Measurements from ENCODE around the gene PCDHGA11. TPM values are rescaled to one million over a fixed set of nuclear protein-coding genes. Genes with fewer than 3 reads are reported as not detected.
"Not testable (repeated sequence)": the region's sequence is repeated elsewhere in the genome, so short reads cannot be mapped to it uniquely, and the experiment has no call there.

Gene PCDHGA11
- 0.62 TPM for polyA plus RNA-seq (2013)

GRCh38 chr5:141420855-141421488 lies at the start of gene PCDHGA11:
PCDHGA11 (plus strand) TSS chr5:141421051; CDS start chr5:141421228, 177 bp downstream.
- Histone ChIP-seq H3K4me3 (ENCODE audit: control insufficient read depth in 1 of 7, extremely low read depth in 1 of 7, insufficient read depth in 4 of 7, low read depth in 2 of 7, low read length in 6 of 7) (peak within 1 kb of the TSS; percentile 36 to 81 (median 63)), H3K27me3 (replicated peaks in 2 of 5; ENCODE audit: control insufficient read depth in 4 of 5, insufficient read depth in 5 of 5, low read length in 4 of 5) (peaks cover 30 to 89% (median 37%) of the 10 kb centered on the region in 5 experiments), H3K36me3 (ENCODE audit: control insufficient read depth in 4 of 4, insufficient read depth in 4 of 4, low read length in 3 of 4) (peaks cover 0 to 2% (median 0%) of the 10 kb centered on the region in 4 experiments), H3K9me3 (ENCODE audit: control extremely low read depth in 1 of 5, control insufficient read depth in 4 of 5, insufficient read depth in 2 of 5, low read depth in 1 of 5, low read length in 4 of 5) (peaks cover 0 to 61% (median 39%) of the 10 kb centered on the region in 5 experiments), H3K27ac (ENCODE audit: insufficient read depth in 1 of 2, low read depth in 1 of 2, low read length in 2 of 2, poor library complexity in 1 of 2, severe bottlenecking in 2 of 2) (no peak within 1 kb of the TSS), H3K4me1 (ENCODE audit: control extremely low read depth in 1 of 4, control insufficient read depth in 4 of 4, insufficient read depth in 4 of 4, low read length in 3 of 4) (peaks cover 0 to 18% (median 9%) of the 10 kb centered on the region in 4 experiments)
- DNase-seq = peak; percentile 75 to 81 (median 80)
- POLR2A ChIA-PET = no interaction called here
- WGBS (ENCODE audit: insufficient coverage) = 3% methylated on average over 33 of the region's 42 CpGs
- CTCF ChIA-PET = interaction anchor here (0.6 to 6.6 kb wide), 26 partner anchors 8 to 146 kb away, joined by 3 to 65 read pairs (median 4); partner anchors contain the start of genes PCDHGA10, PCDHGA12, PCDHGA8 and PCDHGB3

DNA sequence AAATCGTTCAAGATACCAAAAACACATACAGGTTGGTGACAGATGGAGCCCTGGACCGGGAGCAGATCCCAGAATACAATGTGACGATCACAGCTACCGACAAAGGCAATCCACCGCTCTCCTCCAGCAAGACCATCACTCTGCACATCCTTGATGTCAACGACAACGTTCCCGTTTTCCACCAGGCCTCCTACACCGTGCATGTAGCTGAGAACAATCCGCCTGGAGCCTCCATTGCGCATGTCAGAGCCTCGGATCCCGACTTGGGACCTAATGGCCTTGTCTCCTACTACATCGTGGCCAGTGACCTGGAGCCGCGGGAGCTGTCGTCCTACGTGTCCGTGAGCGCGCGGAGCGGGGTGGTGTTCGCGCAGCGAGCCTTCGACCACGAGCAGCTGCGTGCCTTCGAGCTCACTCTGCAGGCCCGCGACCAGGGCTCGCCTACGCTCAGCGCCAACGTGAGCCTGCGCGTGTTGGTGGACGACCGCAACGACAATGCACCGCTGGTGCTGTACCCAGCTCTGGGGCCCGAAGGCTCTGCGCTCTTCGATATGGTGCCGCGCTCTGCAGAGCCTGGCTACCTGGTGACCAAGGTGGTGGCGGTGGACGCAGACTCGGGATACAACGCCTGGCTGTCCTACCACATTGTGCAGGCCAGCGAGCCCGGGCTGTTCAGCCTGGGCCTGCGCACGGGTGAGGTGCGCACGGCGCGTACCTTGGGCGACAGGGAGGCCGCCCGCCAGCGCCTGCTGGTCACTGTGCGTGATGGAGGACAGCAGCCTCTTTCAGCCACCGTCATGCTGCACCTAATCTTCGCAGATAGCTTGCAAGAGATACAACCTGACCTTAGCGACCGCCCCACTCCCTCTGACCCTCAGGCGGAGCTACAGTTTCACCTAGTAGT lies 49.0 kb upstream of the PCDHGA11 start:
- H3K4me1 ChIP-seq (ENCODE audit: control extremely low read depth in 1 of 4, control insufficient read depth in 4 of 4, insufficient read depth in 4 of 4, low read length in 3 of 4) = peaks cover 0 to 6% (median under 1%) of the 10 kb centered on the region in 4 experiments
- CTCF ChIA-PET = interaction anchor here (0.8 to 3.1 kb wide), 6 partner anchors 9 to 186 kb away, joined by 3 to 17 read pairs (median 10); partner anchors contain the start of genes PCDHGB2, PCDHGB5 and PCDHGB6
- no peak overlapping the region for H3K4me3 ChIP-seq (ENCODE audit: control insufficient read depth in 1 of 7, extremely low read depth in 1 of 7, insufficient read depth in 4 of 7, low read depth in 2 of 7, low read length in 6 of 7)
- no peak for DNase-seq
- H3K27ac ChIP-seq (ENCODE audit: insufficient read depth in 1 of 2, low read depth in 1 of 2, low read length in 2 of 2, poor library complexity in 1 of 2, severe bottlenecking in 2 of 2) = no peak overlapping the region
- H3K27me3 ChIP-seq (replicated peaks in 2 of 5; ENCODE audit: control insufficient read depth in 4 of 5, insufficient read depth in 5 of 5, low read length in 4 of 5) = peaks cover 9 to 81% (median 22%) of the 10 kb centered on the region in 5 experiments
- peaks cover 0 to 5% (median 0%) of the 10 kb centered on the region in 4 experiments for H3K36me3 ChIP-seq (ENCODE audit: control insufficient read depth in 4 of 4, insufficient read depth in 4 of 4, low read length in 3 of 4)
- POLR2A ChIA-PET = no interaction called here
- peaks cover 11 to 70% (median 57%) of the 10 kb centered on the region in 5 experiments for H3K9me3 ChIP-seq (ENCODE audit: control extremely low read depth in 1 of 5, control insufficient read depth in 4 of 5, insufficient read depth in 2 of 5, low read depth in 1 of 5, low read length in 4 of 5)
- WGBS (ENCODE audit: insufficient coverage) = 30% methylated on average over 69 of the region's 69 CpGs

- 19% methylated on average over 25 of the region's 27 CpGs for WGBS (ENCODE audit: insufficient coverage)
- peak in 2 of 3 donors; percentile 30 to 44 for DNase-seq
- peak within 1 kb of the TSS in 3 of 7 experiments; percentile 12 to 35 (median 12) for H3K4me3 ChIP-seq (ENCODE audit: control insufficient read depth in 1 of 7, extremely low read depth in 1 of 7, insufficient read depth in 4 of 7, low read depth in 2 of 7, low read length in 6 of 7)
- no peak within 1 kb of the TSS for H3K27ac ChIP-seq (ENCODE audit: insufficient read depth in 1 of 2, low read depth in 1 of 2, low read length in 2 of 2, poor library complexity in 1 of 2, severe bottlenecking in 2 of 2)
- H3K4me1 ChIP-seq (ENCODE audit: control extremely low read depth in 1 of 4, control insufficient read depth in 4 of 4, insufficient read depth in 4 of 4, low read length in 3 of 4) = peaks cover 0 to 6% (median under 1%) of the 10 kb centered on the region in 4 experiments
- CTCF ChIA-PET = interaction anchor here (0.7 to 1.0 kb wide), 3 partner anchors 10 to 17 kb away, joined by 3 to 5 read pairs (median 3); partner anchors contain the start of genes PCDHGA5 and PCDHGB2
- H3K36me3 ChIP-seq (ENCODE audit: control insufficient read depth in 4 of 4, insufficient read depth in 4 of 4, low read length in 3 of 4) = peaks cover 0 to 5% (median 0%) of the 10 kb centered on the region in 4 experiments
- H3K9me3 ChIP-seq (ENCODE audit: control extremely low read depth in 1 of 5, control insufficient read depth in 4 of 5, insufficient read depth in 2 of 5, low read depth in 1 of 5, low read length in 4 of 5) = peaks cover 11 to 79% (median 62%) of the 10 kb centered on the region in 5 experiments
- H3K27me3 ChIP-seq (replicated peaks in 2 of 5; ENCODE audit: control insufficient read depth in 4 of 5, insufficient read depth in 5 of 5, low read length in 4 of 5) = peaks cover 9 to 84% (median 24%) of the 10 kb centered on the region in 5 experiments
- POLR2A ChIA-PET = no interaction called here
These were observed 47.1 kb upstream of the PCDHGA11 start, which contains the start of gene PCDHGA6 for GRCh38 chr5:141373673-141374317. PCDHGA6 (plus strand) TSS chr5:141373891; CDS start chr5:141374084, 193 bp downstream.

DNA sequence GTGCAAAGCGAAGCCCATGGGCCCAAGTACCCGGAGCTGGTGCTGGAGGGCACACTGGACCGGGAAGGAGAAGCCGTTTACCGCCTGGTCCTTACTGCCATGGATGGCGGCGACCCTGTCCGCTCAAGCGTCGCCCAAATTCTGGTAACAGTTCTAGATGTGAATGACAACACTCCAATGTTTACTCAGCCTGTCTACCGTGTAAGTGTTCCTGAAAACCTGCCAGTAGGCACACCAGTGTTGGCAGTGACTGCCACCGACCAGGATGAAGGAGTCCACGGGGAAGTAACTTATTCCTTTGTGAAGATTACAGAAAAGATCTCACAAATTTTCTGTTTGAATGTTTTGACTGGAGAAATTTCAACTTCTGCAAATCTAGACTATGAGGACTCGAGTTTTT lies 46.2 kb upstream of the PCDHGA11 start:
- 55% methylated on average over 12 of the region's 14 CpGs for WGBS (ENCODE audit: insufficient coverage)
- Histone ChIP-seq H3K27me3 (replicated peaks in 2 of 5; ENCODE audit: control insufficient read depth in 4 of 5, insufficient read depth in 5 of 5, low read length in 4 of 5) (peaks cover 9 to 78% (median 22%) of the 10 kb centered on the region in 5 experiments), H3K4me3 (ENCODE audit: control insufficient read depth in 1 of 7, extremely low read depth in 1 of 7, insufficient read depth in 4 of 7, low read depth in 2 of 7, low read length in 6 of 7) (no peak overlapping the region), H3K4me1 (ENCODE audit: control extremely low read depth in 1 of 4, control insufficient read depth in 4 of 4, insufficient read depth in 4 of 4, low read length in 3 of 4) (peaks cover 0 to 6% (median under 1%) of the 10 kb centered on the region in 4 experiments), H3K36me3 (ENCODE audit: control insufficient read depth in 4 of 4, insufficient read depth in 4 of 4, low read length in 3 of 4) (peaks cover 0 to 5% (median 0%) of the 10 kb centered on the region in 4 experiments), H3K9me3 (ENCODE audit: control extremely low read depth in 1 of 5, control insufficient read depth in 4 of 5, insufficient read depth in 2 of 5, low read depth in 1 of 5, low read length in 4 of 5) (peaks cover 13 to 80% (median 64%) of the 10 kb centered on the region in 5 experiments), H3K27ac (ENCODE audit: insufficient read depth in 1 of 2, low read depth in 1 of 2, low read length in 2 of 2, poor library complexity in 1 of 2, severe bottlenecking in 2 of 2) (no peak overlapping the region)
- ChIA-PET POLR2A (no interaction called here), CTCF (interaction anchor here (0.7 to 1.0 kb wide), 2 partner anchors 11 to 14 kb away, joined by 3 to 5 read pairs; partner anchors contain the start of genes PCDHGA5 and PCDHGB2)
- no peak for DNase-seq

GRCh38 chr5:141375444-141376155 lies 45.3 kb upstream of the PCDHGA11 start:
- H3K4me3 ChIP-seq (ENCODE audit: control insufficient read depth in 1 of 7, extremely low read depth in 1 of 7, insufficient read depth in 4 of 7, low read depth in 2 of 7, low read length in 6 of 7); H3K4me1 ChIP-seq (ENCODE audit: control extremely low read depth in 1 of 4, control insufficient read depth in 4 of 4, insufficient read depth in 4 of 4, low read length in 3 of 4); POLR2A ChIA-PET; H3K27ac ChIP-seq (ENCODE audit: insufficient read depth in 1 of 2, low read depth in 1 of 2, low read length in 2 of 2, poor library complexity in 1 of 2, severe bottlenecking in 2 of 2); H3K36me3 ChIP-seq (ENCODE audit: control insufficient read depth in 4 of 4, insufficient read depth in 4 of 4, low read length in 3 of 4); DNase-seq: not testable (repeated sequence)
- Histone ChIP-seq H3K9me3 (ENCODE audit: control extremely low read depth in 1 of 5, control insufficient read depth in 4 of 5, insufficient read depth in 2 of 5, low read depth in 1 of 5, low read length in 4 of 5) (peaks cover 13 to 77% (median 62%) of the 10 kb centered on the region in 5 experiments), H3K27me3 (replicated peaks in 2 of 5; ENCODE audit: control insufficient read depth in 4 of 5, insufficient read depth in 5 of 5, low read length in 4 of 5) (peaks cover 9 to 71% (median 19%) of the 10 kb centered on the region in 5 experiments)
- CTCF ChIA-PET = interaction anchor here (0.6 kb wide), 1 partner anchor 764 kb away, joined by 3 read pairs; no protein-coding TSS in a partner anchor
- WGBS (ENCODE audit: insufficient coverage) = 38% methylated on average over 17 of the region's 48 CpGs
